Upper lobe of left lung (tissue), 6 donors: ENCODE measurements around the gene TMCO4. TPM values are rescaled to one million over a fixed set of nuclear protein-coding genes. Genes with fewer than 3 reads are reported as not detected.

Source experiments
- ATAC-seq, 2 donors: fragments of 200-7000 bp; cut with Tn5 transposase; one replicate each; pipeline ENCODE4 v1.9.1; 2022; ENCODE audit warnings: mild to moderate bottlenecking in 2 of 2, moderate library complexity in 2 of 2; ENCODE audit not compliant: low FRiP score in 2 of 2
- DNase-seq, 2 donors: peaks; one replicate each; pipeline ENCODE4 v3.0.0-alpha.2; 2019 to 2020
- H3K27ac ChIP-seq, 4 donors: fragments of 200-600 bp; sonication (generic); one replicate each; pipeline ENCODE4 v1.5.1; 2016 to 2019
- H3K27me3 ChIP-seq, 4 donors: fragments of 200-600 bp; sonication (generic); one replicate each; pipeline ENCODE4 v1.5.1; 2017 to 2019
- H3K36me3 ChIP-seq, 4 donors: fragments of 200-600 bp; sonication (generic); one replicate each; pipeline ENCODE4 v1.5.1; 2016 to 2019
- H3K4me1 ChIP-seq, 4 donors: fragments of 200-600 bp; sonication (generic); one replicate each; pipeline ENCODE4 v1.5.1; 2018 to 2019
- H3K4me3 ChIP-seq, 4 donors: fragments of 200-600 bp; sonication (generic); one replicate each; pipeline ENCODE4 v1.5.1; 2017 to 2019; ENCODE audit warnings: mild to moderate bottlenecking in 2 of 4, moderate library complexity in 1 of 4
- H3K9me3 ChIP-seq, 4 donors: fragments of 200-600 bp; sonication (generic); one replicate each; pipeline ENCODE4 v1.5.1; 2018 to 2019
- EP300 ChIP-seq, 4 donors: sonication (generic); formaldehyde crosslinking; IDR thresholded peaks; one replicate each; pipeline ENCODE4 v1.5.1; 2017; ENCODE audit warnings: antibody characterized with exemption in 4 of 4, control low read depth in 2 of 4
- POLR2A ChIP-seq, 4 donors: fragments of 450-650 bp; IDR thresholded peaks; one replicate each; pipeline ENCODE4 v1.5.1; 2016 to 2017; ENCODE audit warnings: antibody characterized with exemption in 4 of 4, mild to moderate bottlenecking in 2 of 4
- POLR2AphosphoS5 ChIP-seq, 2 donors: sonication (generic); formaldehyde crosslinking; IDR thresholded peaks; one replicate each; pipeline ENCODE4 v1.5.1; 2017; ENCODE audit warnings: antibody characterized with exemption in 2 of 2
- WGBS, 2 donors: methylation state at CpG; one replicate each; pipeline ENCODE4 v1.1.5; 2017 to 2018; 5-methylcytosine and 5-hydroxymethylcytosine counted together
- total RNA-seq, 6 donors: library from RNA; depleted of rRNA in 4 of 6; stranded (reverse); fragments of >200 nt in 4 of 6; gene quantifications; one replicate each; pipeline versions ENCODE4 v1.1.0 to v1.2.1, GENCODE V29; 2016 to 2021
- TF ChIP-seq, protein P1 (sequence below), 6 experiments: fragments of 450-650 bp in 4 of 6; fragments of 200-600 bp in 2 of 6; sonication (generic) in 2 of 6; IDR thresholded peaks; one replicate each; pipeline ENCODE4 v1.5.1; 2016 to 2019; ENCODE audit warnings: antibody characterized with exemption in 6 of 6
- donor health status: DM: no; HTN: no; CAD: no; lungs with moderate emphysema.
- donor health status: DM: no; HTN: yes; CAD: no; lungs with severe emphysema.

Gene TMCO4
- total RNA-seq, 6 donors from 2014 or later = 19.1 to 46.1 (median 24.9) TPM

DNA sequence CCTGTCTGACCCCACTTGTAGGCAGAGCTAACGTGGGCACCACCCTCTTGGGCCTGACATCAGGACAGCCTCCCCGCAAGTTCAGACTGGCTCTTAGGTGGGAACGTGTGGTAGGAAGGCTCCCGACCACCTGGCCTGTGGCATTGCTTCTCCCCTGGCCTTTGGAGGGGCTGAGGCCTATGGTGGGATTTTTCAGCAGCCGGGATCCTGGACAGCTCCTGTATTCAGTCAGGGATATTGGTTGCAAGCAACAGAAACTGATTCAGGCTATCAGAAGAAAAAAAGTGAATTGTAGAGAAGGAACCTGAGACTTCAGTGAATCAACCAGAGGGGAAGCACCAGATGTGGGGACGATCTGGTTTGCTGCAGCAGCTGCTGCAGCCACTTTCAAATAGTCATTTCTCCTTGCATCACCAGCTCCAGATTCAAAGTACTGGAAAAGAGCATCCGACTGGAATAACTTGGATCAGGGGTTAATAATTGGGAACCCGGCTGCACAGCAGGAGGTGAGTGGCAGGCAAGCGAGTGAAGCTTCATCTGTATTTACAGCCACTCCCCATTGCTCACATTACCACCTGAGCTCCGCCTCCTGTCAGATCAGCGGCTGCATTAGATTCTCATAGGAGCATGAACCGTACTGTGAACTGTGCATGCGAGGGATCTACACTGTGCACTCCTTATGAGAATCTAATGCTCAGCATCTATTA lies 9.5 kb upstream of the TMCO4 start:
- DNase-seq = no peak
- 82 to 85% methylated on average over 9 to 13 of the region's 13 CpGs for WGBS, 2 donors
- Histone ChIP-seq H3K27ac (no peak overlapping the region), H3K4me3 (no peak overlapping the region), H3K4me1 (no peaks in the 10 kb centered on the region), H3K9me3 (no peaks in the 10 kb centered on the region), H3K27me3 (no peaks in the 10 kb centered on the region), H3K36me3 (no peaks in the 10 kb centered on the region)
- ATAC-seq = no peak
- TF ChIP-seq POLR2AphosphoS5 (IDR thresholded peaks at IDR 0.05) = no peak

DNA sequence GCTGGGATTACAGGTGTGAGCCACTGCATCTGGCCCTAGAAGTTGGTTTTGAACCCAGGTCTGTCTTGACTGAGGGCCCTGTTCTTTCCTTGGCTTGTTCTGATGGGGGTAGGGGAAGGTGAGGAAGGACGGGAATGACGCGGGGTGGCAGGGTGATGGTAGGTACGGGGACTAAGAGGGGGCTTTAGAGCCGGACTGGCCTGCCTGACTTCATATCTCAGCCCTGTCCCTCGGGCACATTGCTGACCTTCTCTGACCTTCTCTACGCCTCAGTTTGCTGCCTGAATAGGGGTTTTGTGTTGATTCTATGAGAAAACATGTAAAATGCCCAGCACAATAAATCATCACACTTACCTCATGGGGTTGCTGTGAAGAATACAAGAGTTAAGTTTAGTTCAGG lies 8.6 kb upstream of the TMCO4 start:
- Histone ChIP-seq H3K27me3 (no peaks in the 10 kb centered on the region), H3K4me1 (no peaks in the 10 kb centered on the region), H3K27ac (no peak overlapping the region), H3K9me3 (no peaks in the 10 kb centered on the region), H3K4me3 (no peak overlapping the region), H3K36me3 (no peaks in the 10 kb centered on the region)
- ATAC-seq (no peak), DNase-seq (no peak)
- WGBS, 2 donors = 85 to 88% methylated on average over 7 of the region's 7 CpGs
- TF ChIP-seq EP300 (IDR thresholded peaks at IDR 0.05) = no peak
- TF ChIP-seq, protein P1, sequence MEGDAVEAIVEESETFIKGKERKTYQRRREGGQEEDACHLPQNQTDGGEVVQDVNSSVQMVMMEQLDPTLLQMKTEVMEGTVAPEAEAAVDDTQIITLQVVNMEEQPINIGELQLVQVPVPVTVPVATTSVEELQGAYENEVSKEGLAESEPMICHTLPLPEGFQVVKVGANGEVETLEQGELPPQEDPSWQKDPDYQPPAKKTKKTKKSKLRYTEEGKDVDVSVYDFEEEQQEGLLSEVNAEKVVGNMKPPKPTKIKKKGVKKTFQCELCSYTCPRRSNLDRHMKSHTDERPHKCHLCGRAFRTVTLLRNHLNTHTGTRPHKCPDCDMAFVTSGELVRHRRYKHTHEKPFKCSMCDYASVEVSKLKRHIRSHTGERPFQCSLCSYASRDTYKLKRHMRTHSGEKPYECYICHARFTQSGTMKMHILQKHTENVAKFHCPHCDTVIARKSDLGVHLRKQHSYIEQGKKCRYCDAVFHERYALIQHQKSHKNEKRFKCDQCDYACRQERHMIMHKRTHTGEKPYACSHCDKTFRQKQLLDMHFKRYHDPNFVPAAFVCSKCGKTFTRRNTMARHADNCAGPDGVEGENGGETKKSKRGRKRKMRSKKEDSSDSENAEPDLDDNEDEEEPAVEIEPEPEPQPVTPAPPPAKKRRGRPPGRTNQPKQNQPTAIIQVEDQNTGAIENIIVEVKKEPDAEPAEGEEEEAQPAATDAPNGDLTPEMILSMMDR (IDR thresholded peaks at IDR 0.05) = no peak
- TF ChIP-seq POLR2AphosphoS5 (IDR thresholded peaks at IDR 0.05) = no peak
- no peak for TF ChIP-seq POLR2A (IDR thresholded peaks at IDR 0.05)

DNA sequence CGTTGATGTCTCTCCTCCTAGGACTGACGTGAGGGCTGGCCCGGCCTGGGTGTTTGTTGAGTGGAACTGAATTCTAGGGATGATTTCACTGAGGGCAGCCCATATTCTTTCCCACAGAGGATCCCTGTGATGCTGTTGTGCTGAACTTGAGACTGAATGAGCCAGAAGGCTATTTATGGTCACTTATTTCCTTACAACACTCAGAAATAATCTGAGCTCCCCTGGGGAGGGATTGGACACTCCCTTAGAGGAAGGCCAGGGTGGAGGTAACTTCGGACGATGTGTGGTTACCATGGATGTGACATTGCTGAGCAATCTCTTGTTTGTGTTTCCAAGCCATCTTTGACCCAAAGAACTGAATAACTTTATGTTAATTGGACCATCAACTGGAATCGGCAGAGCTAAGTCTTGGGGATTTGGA lies 5.1 kb upstream of the TMCO4 start:
- no peaks in the 10 kb centered on the region for H3K36me3 ChIP-seq
- no peaks in the 10 kb centered on the region for H3K9me3 ChIP-seq
- 83 to 85% methylated on average over 6 of the region's 6 CpGs for WGBS, 2 donors
- no peak for TF ChIP-seq EP300 (IDR thresholded peaks at IDR 0.05)
- TF ChIP-seq, protein P1 (IDR thresholded peaks at IDR 0.05) = no peak
- no peak for TF ChIP-seq POLR2A (IDR thresholded peaks at IDR 0.05)
- TF ChIP-seq POLR2AphosphoS5 (IDR thresholded peaks at IDR 0.05) = no peak
- H3K27me3 ChIP-seq = no peaks in the 10 kb centered on the region
- H3K4me1 ChIP-seq = peaks cover 0 to 4% (median 4%) of the 10 kb centered on the region in 4 donors
- DNase-seq (no peak), ATAC-seq (peak in 1 of 2 donors; percentile 31)
- H3K4me3 ChIP-seq = no peak overlapping the region
- H3K27ac ChIP-seq = no peak overlapping the region

DNA sequence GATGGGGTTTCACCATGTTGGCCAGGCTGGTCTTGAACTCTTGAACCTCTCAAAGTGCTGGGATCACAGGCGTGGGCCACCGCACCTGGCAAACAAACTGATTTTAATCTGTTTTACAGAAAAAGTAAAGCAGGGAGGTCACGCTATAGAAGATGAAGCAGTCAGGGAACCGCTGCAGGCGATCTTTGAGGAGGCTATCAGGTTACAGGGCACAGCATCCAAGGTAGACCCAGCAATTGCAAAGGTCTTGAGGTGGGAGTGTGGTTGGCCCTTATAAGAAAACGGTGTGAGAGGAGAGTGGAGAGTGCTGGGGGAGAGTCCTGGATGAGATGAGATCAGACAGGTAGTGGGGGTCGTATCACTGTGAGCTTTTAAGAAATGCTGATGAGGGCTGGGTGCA lies 2.6 kb upstream of the TMCO4 start:
- Histone ChIP-seq H3K4me1 (peaks cover 6 to 17% (median 15%) of the 10 kb centered on the region in 4 donors), H3K36me3 (no peaks in the 10 kb centered on the region), H3K4me3 (no peak overlapping the region), H3K27me3 (no peaks in the 10 kb centered on the region), H3K9me3 (no peaks in the 10 kb centered on the region), H3K27ac (no peak overlapping the region)
- ATAC-seq (no peak), DNase-seq (no peak)
- no peak for TF ChIP-seq POLR2A (IDR thresholded peaks at IDR 0.05)
- TF ChIP-seq POLR2AphosphoS5 (IDR thresholded peaks at IDR 0.05) = no peak
- TF ChIP-seq, protein P1 (IDR thresholded peaks at IDR 0.05) = no peak
- TF ChIP-seq EP300 (IDR thresholded peaks at IDR 0.05) = no peak
- WGBS, 2 donors = 47 to 76% methylated on average over 7 of the region's 7 CpGs

DNA sequence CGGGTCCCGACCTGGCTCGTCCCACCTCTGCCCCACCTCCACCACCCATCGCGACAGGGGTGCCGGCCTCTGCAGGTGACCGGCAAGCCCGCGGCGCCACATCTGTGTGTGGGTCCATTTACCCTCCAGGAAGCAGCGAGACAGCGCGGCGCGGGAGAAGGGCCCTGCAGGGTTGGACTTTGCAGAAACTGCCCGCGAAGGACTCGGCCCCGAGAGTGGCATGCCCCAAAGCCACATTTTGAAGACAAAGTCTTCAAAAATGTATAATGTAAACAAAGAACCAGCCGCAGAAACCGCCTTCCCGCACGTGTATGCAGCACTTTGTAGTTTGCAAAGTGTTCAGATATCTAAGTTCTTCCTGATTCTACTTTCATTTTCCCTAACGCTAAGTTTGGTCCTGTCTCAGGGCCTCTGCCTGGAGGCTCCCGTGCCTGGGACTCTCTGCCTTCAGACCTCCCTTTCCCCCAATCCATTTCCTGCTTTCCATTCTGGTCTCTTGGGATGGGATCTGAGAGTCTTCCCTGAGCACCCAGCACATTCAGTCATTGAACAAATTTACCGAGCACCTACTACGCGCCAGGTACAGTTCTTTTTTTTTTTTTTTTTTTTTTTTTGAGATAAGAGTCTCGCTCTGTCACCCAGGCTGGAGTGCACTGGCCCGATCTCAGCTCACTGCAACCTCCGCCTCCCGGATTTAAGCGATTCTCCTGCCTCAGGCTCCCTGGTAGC lies 524 bp upstream of the TMCO4 start:
- 22 to 37% methylated on average over 18 to 30 of the region's 33 CpGs for WGBS, 2 donors
- no peaks in the 10 kb centered on the region for H3K36me3 ChIP-seq
- TF ChIP-seq, protein P1 (IDR thresholded peaks at IDR 0.05) = no peak
- no peak for TF ChIP-seq POLR2A (IDR thresholded peaks at IDR 0.05)
- no peak for TF ChIP-seq EP300 (IDR thresholded peaks at IDR 0.05)
- TF ChIP-seq POLR2AphosphoS5 (IDR thresholded peaks at IDR 0.05) = peak in 1 of 2 donors; percentile 5
- H3K4me3 ChIP-seq = peak overlapping the region; percentile 42 to 95 (median 74)
- no peaks in the 10 kb centered on the region for H3K9me3 ChIP-seq
- H3K27me3 ChIP-seq = no peaks in the 10 kb centered on the region
- DNase-seq (peak in 1 of 2 donors; percentile 57), ATAC-seq (peak; percentile 38 to 63)
- H3K27ac ChIP-seq = peak overlapping the region; percentile 82 to 87 (median 84)
- H3K4me1 ChIP-seq = peaks cover 6 to 17% (median 15%) of the 10 kb centered on the region in 4 donors
